GM19025 (cell line): Measurements from ENCODE around the gene PITPNM3.
"Not testable (repeated sequence)": the region's sequence is repeated elsewhere in the genome, so short reads cannot be mapped to it uniquely, and the experiment has no call there.

Experiments
- ATAC-seq: cut with Tn5 transposase; IDR thresholded peaks from one replicate; pipeline ENCODE4 v1.9.1; 2021; ENCODE audit warnings: mild to moderate bottlenecking, low read depth, moderate library complexity; ENCODE audit not compliant: unreplicated experiment

Gene PITPNM3

GRCh38 chr17:6556121-6557039 lies at the start of gene PITPNM3:
TSS of gene PITPNM3 (minus strand) at chr17:6556555. CDS start at chr17:6556406, 149 bp downstream.
- ATAC-seq: no peak

GRCh38 chr17:6605142-6605541 lies 48.8 kb upstream of the PITPNM3 start:
- no peak for ATAC-seq

- ATAC-seq: no peak
Measured at GRCh38 chr17:6603744-6604325, 47.5 kb upstream of the PITPNM3 start.

- ATAC-seq: no peak
Measured at GRCh38 chr17:6602141-6602540, 45.8 kb upstream of the PITPNM3 start.

- no peak for ATAC-seq
Measured at GRCh38 chr17:6599364-6599763, 43.0 kb upstream of the PITPNM3 start.

GRCh38 chr17:6597727-6598126 lies 41.4 kb upstream of the PITPNM3 start:
- no peak for ATAC-seq

GRCh38 chr17:6596941-6597340 lies 40.6 kb upstream of the PITPNM3 start:
- ATAC-seq: no peak

GRCh38 chr17:6596511-6596910 lies 40.2 kb upstream of the PITPNM3 start:
- no peak for ATAC-seq

GRCh38 chr17:6596081-6596480 lies 39.7 kb upstream of the PITPNM3 start:
- ATAC-seq: no peak

- ATAC-seq: not testable (repeated sequence)
Measured at GRCh38 chr17:6593371-6593770, 37.0 kb upstream of the PITPNM3 start.

GRCh38 chr17:6592173-6592572 lies 35.8 kb upstream of the PITPNM3 start:
- no peak for ATAC-seq

- no peak for ATAC-seq
Measured at GRCh38 chr17:6591599-6592158, 35.3 kb upstream of the PITPNM3 start.

GRCh38 chr17:6589266-6589946 lies 33.1 kb upstream of the PITPNM3 start:
- ATAC-seq: no peak

- no peak for ATAC-seq
Measured at GRCh38 chr17:6588165-6588564, 31.8 kb upstream of the PITPNM3 start.

GRCh38 chr17:6587310-6587709 lies 31.0 kb upstream of the PITPNM3 start:
- no peak for ATAC-seq

GRCh38 chr17:6583411-6583810 lies 27.1 kb upstream of the PITPNM3 start:
- ATAC-seq: no peak

GRCh38 chr17:6580625-6581024 lies 24.3 kb upstream of the PITPNM3 start:
- ATAC-seq: no peak

- ATAC-seq: no peak
Measured at GRCh38 chr17:6578491-6578890, 22.1 kb upstream of the PITPNM3 start.

GRCh38 chr17:6577686-6578263 lies 21.4 kb upstream of the PITPNM3 start:
- ATAC-seq: no peak

- no peak for ATAC-seq
Measured at GRCh38 chr17:6576038-6576785, 19.9 kb upstream of the PITPNM3 start.
